NOMO-1 (cell line): ENCODE measurements around the gene H19.

Source experiments
- DNase-seq, 2 experiments: peaks; one replicate each; lab custom pipeline; 2025; ENCODE audit not compliant: unreplicated experiment in 2 of 2; lab: John Stamatoyannopoulos, UW

H19 gene

DNA sequence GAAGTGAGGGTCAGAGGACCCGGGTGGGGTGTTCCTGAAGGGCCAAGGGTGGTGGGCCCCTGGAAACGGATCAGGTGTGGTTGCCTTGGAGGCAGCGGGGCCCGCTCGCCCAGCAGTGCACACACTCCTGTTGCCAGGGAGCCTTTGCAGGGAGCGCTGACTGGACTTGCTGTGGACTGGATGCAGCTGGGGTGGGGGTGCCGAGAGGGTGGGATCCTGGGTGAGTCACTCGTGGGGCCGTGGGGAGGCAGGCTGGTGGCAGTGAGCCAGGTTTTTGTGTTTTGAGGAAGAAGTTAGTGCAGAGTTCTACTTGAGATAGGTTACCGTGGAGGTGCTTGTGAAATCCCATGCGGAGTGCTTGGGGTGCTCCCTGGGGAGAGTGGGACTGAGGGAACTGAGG is 49.3 kb downstream of the H19 start:
- DNase-seq = no peak

DNA sequence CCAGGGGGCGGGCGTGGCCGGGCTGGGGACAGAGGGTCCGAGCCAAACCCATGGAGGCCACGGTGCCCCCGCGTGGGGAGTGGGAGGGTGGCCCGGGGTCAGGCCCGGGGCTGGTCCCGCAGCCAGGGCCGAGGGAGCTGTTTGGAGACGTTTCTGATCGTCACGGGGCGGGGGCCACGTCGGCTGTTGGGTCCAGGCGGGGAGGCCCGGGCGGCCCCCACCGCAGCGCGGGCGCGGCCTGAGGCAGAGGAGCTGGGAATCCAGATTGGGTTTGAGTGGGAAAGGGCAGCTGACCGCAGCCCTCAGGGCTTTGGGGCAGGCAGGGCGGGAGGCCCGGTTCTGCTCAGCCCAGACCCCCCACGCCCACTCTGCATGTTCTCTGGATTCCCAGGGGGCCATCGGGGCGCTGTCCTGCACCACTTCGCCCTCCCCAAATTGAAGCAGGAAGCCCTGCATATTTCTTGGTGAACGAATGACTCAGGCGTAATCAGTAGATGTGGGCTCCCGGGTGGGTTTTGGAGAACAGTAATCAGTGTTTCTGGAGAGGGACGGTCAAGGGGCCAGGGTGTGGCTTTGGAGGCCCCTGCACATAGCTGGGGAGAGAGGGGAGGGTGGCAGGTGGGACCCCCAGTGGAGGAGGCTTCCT is 49.9 kb downstream of the H19 start:
- no peak for DNase-seq

DNA sequence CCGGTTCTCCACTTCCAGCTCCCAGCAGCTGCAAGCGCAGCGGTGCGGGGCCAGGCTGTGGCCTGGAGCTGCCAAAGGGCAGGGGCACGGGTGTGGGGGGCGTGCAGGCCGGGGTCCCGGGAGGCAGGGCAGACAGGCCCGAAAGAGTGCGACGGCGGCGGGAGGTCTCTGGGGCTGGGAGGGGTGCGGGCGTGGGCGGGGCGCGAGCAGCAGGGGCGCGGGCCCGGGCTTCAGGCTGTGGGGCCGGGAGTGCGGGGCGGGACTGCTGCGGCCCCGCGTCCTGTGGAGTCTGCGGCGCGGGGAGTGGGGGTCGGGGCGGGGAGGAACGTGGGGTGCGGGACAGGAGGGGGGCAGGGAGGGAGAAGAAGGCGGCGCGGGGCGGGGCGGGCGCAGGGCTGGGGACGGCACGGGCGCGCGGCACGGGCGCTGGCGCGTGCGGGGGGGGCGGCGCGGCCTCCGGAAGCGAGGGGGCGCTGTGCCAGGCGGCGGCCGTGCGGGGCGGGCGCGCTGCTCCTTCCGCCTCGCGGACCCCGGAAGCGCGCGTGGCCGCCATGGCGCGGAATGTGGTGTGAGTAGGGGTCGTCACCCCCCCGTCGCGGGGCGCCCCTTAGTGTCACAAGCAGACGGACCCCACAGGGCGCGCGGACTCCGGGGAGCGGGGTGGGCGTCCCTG is 50.7 kb downstream of the H19 start, which contains the start of gene MRPL23:
Gene MRPL23, plus strand, starts transcription at position 521 of the 673 bp plus-strand sequence. Its CDS starts 31 bp downstream, at position 552.
- no peak for DNase-seq
